ENCODE measurements around the gene PRPF40B.
"Not testable (repeated sequence)": the region's sequence is repeated elsewhere in the genome, so short reads cannot be mapped to it uniquely, and the experiment has no call there.

PRPF40B gene

DNA sequence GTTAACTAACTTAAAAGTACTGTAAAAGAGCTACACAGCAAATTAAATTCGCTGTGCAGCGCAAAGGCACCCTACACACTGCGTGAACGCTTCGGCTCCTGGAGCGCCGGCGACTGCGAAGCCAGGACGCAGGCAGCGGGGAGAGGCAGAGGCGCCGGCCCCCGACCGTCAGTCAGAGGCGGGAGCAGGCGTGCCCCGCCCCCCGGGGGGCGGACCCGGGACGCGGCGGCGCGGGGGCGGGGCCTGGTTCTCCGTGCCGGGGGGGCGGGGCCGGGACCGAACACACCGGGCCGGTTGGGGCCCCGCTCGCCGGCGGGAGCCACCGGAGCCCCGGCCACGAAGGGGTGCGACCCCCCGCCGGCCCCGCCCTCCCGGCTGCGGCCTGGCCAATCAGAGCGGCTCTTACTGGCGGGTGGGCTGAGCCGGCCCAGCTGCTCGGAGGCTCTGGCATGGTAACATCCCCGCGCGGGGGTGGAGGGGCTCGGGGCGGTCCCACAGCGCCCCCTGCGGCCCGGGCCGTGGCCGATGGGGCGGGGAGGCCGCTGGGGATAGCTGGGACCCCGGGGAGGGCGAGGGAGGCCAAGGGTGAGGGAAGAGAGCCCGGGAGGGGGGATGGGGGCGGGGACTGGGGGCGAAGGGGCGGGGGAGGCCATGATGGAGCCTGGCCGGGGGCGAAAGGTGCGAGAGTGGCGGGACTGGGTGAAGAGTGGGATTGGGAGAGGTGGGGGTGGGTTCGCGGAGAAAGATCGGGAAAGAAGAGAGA, at the start of gene PRPF40B:
Gene PRPF40B, plus strand, starts transcription at position 420 of the 763 bp plus-strand sequence. Its CDS starts 30 bp downstream, at position 450.
- DNase-seq (ENCODE audit: low spot score) = peak; percentile 96

DNA sequence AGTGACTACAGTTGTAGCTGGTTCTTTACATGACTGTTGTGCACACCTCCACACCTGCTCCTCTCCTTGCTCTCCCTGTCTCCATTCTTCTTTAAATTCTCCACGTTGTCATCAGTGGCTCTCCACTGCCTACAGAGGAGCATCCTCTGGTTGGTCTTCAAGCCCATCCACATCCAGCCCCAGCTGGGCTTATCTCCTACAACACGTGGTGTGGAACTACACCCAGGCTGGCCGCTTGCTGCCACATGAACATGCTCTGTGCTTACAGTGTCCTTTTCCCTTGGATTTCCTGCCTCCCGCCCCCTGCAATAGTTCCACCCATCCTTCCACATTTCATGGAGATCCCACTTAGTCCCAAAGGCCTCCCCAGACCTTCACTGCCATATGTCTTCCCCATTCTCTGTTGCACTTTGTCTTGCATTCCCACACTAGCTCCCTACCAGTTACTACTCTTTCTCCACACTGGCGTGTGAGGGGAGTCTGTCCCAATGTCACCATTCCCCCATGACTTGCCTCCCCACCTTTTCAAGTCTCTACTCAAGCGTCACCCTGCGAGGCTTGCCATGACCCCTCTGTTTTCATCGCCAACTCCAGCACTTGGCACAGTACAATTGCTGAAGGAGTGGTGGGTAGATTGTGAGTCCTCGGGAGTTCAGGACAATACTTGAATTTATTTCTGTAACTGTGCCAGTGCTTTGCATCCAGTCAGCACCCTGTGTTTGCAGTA, 45.6 kb upstream of the PRPF40B start:
- DNase-seq (ENCODE audit: low spot score) = no peak

DNA sequence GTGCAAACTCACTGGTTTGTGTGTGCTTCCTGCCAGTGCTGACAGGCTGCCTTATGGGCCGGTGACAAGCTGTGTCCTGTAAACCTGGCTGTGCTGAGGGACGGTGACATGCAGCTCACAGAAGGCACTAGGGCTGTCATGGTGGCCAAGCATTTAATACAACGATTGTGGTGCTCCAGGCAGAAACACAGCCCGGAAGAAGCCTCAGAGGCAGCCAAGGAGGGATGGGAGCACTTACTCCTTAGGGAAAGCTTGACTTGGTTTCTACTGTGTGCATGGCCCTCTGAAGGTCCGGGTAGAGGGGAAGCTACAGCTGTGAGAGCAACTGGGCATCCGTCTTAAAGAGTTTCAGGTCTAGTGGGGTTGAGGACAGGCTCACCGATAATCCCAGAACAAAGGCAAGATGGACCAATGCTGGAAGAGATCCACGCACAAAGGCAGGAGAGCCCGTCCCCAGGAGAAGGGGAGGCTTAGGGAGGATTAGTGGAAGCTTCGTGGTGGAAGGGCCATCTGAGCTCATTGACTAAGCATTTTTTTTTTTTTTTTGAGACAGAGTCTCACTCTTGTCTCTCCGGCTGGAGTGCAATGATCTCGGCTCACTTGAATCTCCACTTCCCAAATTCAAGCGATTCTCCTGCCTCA, 44.8 kb upstream of the PRPF40B start:
- DNase-seq (ENCODE audit: low spot score) = no peak

DNA sequence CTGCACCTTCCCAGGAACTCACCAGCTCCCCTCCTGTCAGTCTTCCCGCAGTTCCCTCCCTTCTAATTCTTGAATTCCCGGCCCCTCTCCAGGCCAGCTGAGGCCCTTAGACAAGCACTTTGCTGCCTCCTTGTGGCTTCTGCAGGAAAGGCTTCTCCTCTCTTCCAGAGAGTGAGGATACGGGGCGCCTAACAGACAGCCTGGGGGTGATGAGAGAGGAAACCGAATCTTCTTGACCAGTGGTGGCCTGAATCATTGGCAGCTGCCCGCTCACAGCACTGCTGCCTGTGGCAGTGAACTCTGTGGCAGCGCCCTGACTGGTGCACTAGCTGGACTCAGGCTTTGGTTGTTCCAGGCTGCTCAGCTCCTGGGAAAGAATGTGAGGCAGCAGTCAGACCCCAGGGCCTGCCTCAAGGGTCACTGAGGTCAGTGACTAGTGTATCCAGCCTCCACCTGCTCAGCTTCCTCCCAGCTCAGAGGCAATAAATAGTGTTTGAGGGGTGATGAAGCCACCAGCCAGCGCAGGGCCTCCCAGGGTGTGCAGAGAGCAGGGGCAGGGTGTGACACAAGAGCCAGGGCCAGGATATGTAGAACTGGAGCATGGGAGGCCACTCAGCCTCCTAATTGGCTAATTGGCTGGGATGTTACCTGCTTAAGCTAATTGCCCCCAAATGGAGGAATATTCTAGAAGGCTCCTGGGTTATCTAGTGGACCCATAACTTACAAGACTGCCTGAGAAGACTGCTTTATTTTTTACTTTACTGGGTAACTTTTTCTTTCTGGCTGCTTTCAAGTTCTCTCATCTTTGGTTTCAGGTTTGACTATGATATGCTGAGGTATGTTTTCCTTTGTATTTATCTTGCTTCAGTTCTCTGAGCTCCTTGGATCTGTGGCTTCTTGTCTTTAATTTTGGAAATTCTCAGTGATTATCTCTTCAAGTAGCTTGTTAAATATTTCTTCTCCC, 42.5 kb upstream of the PRPF40B start:
- DNase-seq (ENCODE audit: low spot score) = peak; percentile 59

DNA sequence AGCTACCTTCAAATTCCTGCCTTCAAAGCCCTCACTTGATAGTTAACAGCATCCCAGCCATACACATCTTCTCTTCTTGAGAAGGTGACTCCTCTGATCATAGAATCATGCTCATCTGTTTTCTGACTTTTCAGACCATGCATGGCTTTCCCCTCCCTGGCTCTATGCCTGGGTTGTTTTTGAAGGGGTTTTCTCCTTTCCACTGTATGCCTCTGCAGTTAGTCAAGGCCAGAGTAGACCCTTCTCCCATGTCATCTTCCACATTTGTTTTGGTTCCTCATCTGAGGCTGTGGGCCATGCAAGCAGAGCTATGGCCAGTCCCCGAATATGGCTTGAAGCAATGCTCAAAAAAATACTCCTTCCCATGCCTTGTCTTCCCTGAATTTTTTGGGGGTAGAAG, 41.2 kb upstream of the PRPF40B start:
- no peak for DNase-seq (ENCODE audit: low spot score)

DNA sequence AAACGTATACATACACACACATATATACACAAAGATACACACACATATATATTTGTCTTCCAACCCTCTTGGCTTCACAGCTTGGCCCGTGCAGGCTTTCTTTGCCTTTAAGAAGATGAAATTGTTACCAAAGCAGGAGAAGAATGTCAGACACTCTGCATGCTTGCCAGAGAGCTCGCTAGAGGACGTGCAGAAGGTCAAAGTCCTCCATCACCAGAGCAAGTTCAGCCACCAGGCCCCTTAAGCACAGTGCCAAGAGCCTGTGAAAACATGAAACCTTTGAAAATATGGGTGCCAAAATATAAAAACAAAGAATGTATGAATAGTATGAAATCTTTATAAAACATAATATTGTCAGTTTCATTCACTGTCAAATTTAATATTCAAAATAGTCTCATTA, 40.5 kb upstream of the PRPF40B start:
- no peak for DNase-seq (ENCODE audit: low spot score)

DNA sequence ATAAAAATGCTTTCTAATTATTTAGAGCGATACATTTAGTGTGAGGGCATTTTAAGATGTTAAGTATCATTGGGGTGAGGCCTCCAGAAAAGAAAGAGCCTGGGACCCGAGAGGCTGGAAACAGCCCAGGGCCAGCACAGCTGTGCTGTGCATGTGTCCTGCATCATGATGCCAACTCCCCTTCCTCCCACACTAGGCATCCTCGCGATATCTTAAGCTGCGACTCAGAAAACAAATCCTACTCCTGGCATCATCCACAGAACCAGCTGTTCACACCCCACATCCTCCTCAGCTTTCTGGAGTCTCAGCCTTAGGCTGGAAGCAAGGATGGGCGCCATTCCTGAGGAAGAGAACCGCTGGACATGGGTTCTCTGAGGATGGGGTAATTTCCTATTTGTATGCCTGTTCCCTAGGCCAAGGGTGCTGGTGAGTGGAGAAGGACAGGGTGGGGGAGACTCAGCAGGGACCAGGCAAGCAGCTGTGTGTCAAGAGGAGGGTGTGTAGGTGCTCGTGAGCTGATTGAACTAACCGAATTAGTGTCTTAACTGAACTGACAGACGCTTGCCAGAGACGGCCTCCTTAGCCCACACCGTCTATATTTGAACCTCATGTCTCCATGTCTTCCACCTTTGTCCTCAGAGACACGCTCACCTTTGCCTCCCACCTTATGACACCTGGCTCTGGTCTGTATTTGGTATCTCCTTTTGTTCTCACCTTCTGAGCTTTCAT, 39.8 kb upstream of the PRPF40B start:
- DNase-seq (ENCODE audit: low spot score) = no peak

DNA sequence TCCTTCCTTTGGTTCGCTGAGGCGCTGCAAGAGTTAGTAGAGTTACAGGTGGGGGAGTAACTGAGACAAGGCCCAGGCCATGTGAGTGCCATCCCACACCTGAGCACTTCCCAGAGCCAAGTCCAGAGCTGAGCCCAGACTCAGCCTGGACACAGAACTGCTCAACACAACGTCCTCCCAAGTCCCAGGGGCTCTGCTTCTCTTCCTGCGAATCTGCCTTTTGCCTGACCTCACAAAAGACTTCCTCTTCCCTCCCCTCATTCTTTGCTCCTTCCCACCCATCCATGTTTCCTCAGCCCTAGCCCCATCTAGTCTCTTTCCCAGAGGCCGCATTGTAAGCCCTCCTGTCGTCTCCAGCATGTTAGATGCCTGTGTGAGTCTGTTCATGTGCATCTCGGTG, 38.8 kb upstream of the PRPF40B start:
- no peak for DNase-seq (ENCODE audit: low spot score)

DNA sequence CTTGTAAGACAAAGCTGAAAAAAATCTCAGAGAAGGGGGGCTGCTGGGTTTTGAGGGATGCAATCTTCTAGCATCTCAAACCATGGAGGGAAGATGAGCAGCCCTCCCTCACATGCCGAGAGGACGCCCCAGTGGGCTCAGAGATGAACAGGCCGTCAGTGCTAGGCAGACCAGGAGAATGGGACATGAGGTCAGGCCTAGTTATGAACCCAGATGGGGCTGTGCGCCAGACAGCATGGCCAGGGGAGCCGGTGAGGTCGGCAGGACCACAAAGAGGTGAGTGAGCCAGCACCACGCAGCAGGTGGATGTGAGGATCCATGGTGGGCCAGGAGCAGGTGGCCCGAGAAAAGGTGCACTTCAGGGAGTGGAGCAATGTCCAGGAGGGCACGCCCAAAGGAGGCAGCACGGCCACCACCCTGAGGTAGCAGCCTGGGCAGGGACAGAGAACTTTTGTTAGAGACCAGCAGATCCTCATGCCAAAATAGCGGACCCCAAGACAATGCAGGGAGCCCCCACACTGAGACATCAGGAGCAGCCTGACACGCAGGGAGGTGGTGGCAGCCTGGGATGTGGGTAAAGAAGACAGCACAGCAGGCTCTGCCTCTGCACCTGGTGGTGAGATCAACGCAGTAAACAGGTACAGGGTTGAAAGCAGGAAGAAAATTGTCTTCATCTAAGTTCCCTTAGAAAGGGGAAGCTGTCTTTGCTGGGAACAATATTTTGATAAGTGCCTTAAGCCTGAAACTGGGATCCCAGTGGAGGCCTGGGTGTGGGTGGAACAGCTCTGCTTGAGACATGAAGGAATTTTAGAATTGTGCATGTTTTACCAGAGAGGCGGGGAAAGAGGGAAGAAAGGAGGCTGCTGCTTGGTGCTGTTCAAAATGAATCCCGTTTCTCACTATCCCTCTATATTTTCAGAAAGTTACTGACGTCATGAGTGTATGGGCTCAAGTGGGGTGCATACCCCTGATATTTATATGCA, 37.6 kb upstream of the PRPF40B start:
- DNase-seq (ENCODE audit: low spot score) = no peak

DNA sequence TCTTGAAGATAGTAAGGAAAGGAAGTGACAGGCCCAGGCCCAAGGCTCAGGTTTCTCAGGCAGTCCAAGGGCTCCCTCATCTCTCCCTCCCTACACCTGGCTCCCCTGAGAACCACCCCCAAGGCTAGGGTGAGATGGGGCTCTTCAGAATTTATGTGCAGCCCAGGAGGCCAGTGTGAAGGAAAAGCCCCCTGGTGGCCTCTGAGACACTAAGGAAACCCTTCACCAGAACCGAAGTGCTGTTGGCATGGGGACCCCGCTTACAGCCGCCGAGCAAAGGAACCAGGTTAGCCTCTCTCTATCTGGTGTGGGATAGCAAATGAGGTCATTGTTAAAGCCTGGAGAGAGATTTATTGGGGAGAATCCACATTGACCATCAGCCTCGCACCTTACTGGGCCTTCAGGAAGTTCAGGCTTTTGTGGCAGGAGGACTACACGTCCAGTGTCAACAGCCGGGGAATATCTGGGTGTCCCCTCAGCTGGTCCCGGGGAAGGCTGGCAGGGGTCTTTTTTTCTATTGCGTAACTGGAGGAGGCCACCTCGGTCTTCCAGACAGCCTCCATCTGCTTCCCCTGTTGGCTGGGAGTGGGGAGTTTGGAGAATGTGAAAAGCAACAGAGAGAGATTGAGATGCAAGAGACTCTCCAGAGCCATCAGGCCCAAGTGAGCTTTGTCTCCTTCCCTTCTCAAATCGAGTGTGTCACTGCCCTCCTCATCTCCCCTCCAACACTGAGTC, 36.0 kb upstream of the PRPF40B start:
- no peak for DNase-seq (ENCODE audit: low spot score)

DNA sequence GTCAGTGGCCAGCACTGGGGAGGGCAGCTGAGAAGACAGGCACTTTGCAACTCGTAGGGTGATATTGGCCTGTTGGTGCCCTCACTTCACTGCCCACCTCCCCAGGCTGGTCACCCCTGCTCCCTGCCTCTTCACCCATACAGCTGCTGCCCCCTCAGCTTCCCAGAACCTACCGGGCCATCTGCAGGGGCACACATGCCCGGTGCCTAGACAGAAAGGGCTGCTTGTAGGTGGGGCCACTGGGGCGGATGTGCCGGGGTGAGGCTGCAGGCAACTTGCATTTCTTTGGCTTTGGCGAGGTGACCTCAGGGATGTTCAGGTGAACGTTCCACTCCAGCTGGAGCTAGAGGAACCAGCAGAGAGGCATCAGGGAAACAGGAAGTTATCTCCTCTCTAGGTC, 35.1 kb upstream of the PRPF40B start:
- DNase-seq (ENCODE audit: low spot score) = no peak

DNA sequence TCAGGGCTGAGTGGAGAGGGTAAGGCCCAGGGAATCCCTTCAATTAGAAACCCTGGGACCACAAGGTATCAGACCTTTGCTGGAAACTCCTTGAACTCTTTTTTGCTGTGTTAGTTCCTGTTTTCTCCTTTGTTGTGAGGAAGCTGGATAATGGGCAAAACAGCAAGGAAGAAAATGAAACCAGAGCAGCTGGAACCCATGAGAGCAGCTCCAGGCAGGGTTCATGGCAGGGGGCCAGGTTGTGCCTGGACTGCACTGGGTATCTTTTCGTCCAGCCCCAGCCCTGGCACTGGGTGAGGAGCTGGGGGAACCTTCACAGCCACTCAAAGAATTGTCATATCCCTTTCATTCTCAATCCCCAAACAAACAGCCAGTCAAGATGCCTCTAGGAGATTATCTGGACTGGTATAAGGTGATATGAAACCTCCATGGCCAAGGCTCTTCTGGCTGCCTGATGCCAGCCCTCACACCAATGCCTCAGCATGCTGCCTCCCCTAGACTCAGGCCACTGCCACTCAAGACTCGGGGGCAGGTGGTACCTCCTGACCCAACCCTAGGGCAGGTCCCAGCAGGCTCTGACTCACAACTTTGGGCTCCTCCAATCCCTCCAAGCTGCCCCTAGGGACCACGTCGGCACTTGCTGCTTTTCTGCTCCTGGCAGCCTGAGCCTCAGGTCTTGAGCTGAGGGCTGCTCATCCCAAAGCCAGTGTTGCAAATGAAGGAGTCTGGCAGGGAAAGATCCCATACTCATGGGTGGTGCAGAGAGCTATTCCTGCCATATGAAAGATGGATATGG, 34.4 kb upstream of the PRPF40B start:
- DNase-seq (ENCODE audit: low spot score) = no peak

DNA sequence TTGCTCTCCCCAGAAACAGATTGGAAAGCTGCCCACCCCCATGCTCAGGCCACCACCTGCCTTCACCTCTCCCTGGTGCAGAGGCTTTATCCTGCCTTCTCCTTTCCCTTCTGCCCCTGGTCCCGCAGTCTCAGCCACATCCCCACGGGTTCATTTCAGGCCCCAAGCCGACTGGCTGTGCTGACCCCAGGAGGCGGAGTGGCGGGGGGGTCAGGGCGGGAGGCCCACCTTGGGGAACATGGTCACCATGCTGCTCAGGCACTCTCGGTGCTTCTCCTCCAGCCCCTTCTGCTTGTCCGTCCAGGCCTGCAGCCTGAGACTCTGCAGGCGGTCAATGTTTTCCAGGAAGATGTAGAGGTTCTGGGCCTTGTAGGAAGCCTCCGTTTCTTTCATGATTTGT, 24.8 kb upstream of the PRPF40B start:
- DNase-seq (ENCODE audit: low spot score) = no peak

DNA sequence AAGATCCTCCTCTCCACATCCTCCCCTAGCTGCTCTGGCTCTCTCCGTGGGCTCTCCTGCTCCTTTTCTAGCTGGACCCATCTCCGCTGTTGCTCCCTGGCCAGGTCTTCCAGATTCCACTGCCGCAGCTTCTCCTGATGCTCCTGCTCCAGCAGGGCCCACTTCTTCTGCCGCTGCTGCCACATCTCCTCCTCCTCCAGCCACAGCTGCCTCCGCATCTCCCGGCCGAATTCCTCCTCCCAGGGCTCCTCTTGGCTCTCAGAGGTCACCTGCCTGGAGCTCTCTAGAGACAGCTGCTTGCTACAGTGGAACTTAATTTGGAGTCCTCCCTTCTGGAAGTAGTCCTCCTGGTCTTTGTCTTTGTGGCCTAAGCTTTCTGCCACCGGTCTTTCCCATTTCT, 23.4 kb upstream of the PRPF40B start:
- no peak for DNase-seq (ENCODE audit: low spot score)

DNA sequence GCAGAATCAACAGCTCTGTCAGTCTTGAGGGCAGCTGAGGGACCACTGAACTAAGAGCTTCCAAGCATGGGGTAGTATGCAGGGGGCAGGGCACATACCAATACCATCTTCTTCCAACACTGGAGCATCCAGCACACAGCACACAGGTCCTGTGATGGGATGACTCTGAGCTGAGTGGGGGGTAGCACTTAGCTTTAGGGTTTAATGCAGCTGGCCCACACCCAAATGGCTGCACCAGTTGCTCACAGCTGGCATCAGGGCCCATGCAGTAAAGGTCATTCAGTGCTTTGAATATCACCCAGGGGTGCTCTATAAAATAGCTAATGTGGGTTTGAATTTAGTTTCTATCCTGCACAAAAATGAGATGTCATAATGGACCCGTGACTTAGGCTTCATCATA, 19.6 kb upstream of the PRPF40B start:
- DNase-seq (ENCODE audit: low spot score) = no peak

DNA sequence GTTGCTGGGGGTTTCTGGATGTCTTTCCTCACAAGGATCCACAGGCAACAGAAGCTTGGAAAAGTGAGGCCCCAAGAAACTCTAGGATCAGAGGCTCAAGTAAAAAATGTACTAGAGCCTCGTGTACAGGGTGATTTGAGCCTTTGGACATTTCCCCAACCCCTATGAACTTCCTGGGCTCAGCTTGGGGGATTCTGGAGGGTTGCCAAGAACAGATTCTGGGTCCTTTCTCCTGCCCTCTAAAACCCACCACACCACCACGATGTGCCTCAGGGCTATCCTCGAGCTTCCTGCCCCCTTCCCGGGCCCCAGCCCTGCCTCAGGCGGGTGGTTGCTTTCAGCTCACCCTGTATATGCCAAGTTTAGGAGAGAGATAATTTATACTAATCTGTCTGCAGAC, 18.5 kb upstream of the PRPF40B start:
- no peak for DNase-seq (ENCODE audit: low spot score)

DNA sequence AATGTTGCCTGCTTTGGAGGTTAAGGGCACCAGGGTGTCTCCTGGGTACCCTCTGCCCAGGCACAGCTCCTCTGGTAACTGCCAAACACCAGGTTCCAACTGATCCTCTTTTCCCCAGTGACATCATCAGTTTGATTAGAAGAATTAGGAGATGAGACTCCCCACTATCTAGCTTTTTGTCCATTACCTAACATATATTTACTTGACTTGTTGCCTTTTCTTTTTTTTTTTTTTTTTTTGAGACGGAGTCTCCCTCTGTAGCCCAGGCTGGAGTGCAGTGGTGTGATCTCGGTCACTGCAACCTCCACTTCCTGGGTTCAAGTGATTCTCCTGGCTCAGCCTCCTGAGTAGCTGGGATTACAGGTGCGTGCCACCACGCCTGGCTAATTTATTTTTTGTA, 17.8 kb upstream of the PRPF40B start, which contains the start of gene FAM186B:
Gene FAM186B, minus strand, starts transcription at position 101 of the 400 bp plus-strand sequence. CDS start 162 bp downstream, outside the sequence.
- DNase-seq (ENCODE audit: low spot score) = not testable (repeated sequence)

Data from germinal center (tissue), 1 donor.